Osteocyte (in vitro differentiated cells): Measurements from ENCODE around the gene CR1. TPM values are rescaled to one million over a fixed set of nuclear protein-coding genes. Genes with fewer than 3 reads are reported as not detected.

Experiments used
- DNase-seq: peaks from one replicate; pipeline ENCODE4 v3.0.0; 2021; ENCODE audit warnings: mixed read lengths; ENCODE audit not compliant: unreplicated experiment; ENCODE audit errors: extremely low spot score
- H3K27ac Mint-ChIP-seq: one replicate; pipeline ENCODE4 v1.8.0; 2021; ENCODE audit warnings: mild to moderate bottlenecking, mixed read lengths; ENCODE audit not compliant: unreplicated experiment
- H3K27me3 Mint-ChIP-seq: one replicate; pipeline ENCODE4 v1.8.0; 2021; ENCODE audit warnings: mixed read lengths; ENCODE audit not compliant: unreplicated experiment
- H3K36me3 Mint-ChIP-seq: one replicate; pipeline ENCODE4 v1.8.0; 2021; ENCODE audit warnings: mixed read lengths; ENCODE audit not compliant: unreplicated experiment
- H3K4me1 Mint-ChIP-seq: one replicate; pipeline ENCODE4 v1.8.0; 2021; ENCODE audit warnings: mixed read lengths; ENCODE audit not compliant: unreplicated experiment
- H3K4me3 Mint-ChIP-seq: one replicate; pipeline ENCODE4 v1.8.0; 2021; ENCODE audit warnings: mild to moderate bottlenecking, moderate library complexity, mixed read lengths; ENCODE audit not compliant: unreplicated experiment
- H3K9me3 Mint-ChIP-seq: one replicate; pipeline ENCODE4 v1.8.0; 2021; ENCODE audit warnings: mixed read lengths; ENCODE audit not compliant: unreplicated experiment
- CTCF ChIP-seq: fragments of 200-600 bp; sonication (generic); IDR thresholded peaks from 2 replicates; pipeline ENCODE4 v1.5.0; 2021; ENCODE audit warnings: antibody characterized with exemption, mild to moderate bottlenecking, moderate library complexity
- total RNA-seq: library from RNA; stranded (reverse); gene quantifications from 2 replicates; pipeline ENCODE4 v1.2.1, GENCODE V29; 2021

The CR1 gene
- total RNA-seq, 1 donor from 2014 or later, result not detected

GRCh38 chr1:207649210-207649753 is 153.3 kb downstream of the CR1 start:
- DNase-seq, result no peak
- Mint-ChIP-seq H3K4me1 (no peaks in the 10 kb centered on the region), H3K27me3 (peaks cover 34% of the 10 kb centered on the region), H3K4me3 (no peak overlapping the region), H3K27ac (no peak overlapping the region), H3K9me3 (no peaks in the 10 kb centered on the region), H3K36me3 (no peaks in the 10 kb centered on the region)
- TF ChIP-seq CTCF, result no peak

GRCh38 chr1:207649865-207650580 is 154.1 kb downstream of the CR1 start:
- H3K27me3 Mint-ChIP-seq, result peaks cover 33% of the 10 kb centered on the region
- H3K27ac Mint-ChIP-seq, result no peak overlapping the region
- DNase-seq, result no peak
- no peaks in the 10 kb centered on the region for H3K9me3 Mint-ChIP-seq
- H3K4me3 Mint-ChIP-seq, result no peak overlapping the region
- TF ChIP-seq CTCF, result no peak
- no peaks in the 10 kb centered on the region for H3K36me3 Mint-ChIP-seq
- H3K4me1 Mint-ChIP-seq, result no peaks in the 10 kb centered on the region

DNA sequence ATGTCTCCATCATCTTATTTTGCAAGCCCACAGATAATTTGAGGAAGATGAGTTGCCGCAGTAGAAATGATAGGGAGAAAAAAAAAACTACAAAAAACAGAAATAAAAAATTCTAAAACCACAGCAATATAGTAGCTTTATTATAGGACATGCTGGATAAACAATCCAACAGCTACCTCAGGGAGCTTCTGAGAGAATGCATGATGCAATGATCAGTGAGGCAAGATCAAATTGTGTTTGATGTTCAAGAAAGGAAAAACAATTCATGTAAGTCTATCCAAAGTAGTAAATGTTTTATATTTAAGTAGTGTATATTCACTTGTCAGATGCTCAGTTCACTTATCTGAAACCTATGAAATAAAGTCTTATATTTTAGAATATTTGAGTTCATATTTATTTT is 155.6 kb downstream of the CR1 start:
- Mint-ChIP-seq H3K4me1 (no peaks in the 10 kb centered on the region), H3K9me3 (no peaks in the 10 kb centered on the region), H3K27me3 (peaks cover 33% of the 10 kb centered on the region), H3K36me3 (no peaks in the 10 kb centered on the region), H3K27ac (no peak overlapping the region), H3K4me3 (no peak overlapping the region)
- TF ChIP-seq CTCF, result no peak
- DNase-seq, result no peak

DNA sequence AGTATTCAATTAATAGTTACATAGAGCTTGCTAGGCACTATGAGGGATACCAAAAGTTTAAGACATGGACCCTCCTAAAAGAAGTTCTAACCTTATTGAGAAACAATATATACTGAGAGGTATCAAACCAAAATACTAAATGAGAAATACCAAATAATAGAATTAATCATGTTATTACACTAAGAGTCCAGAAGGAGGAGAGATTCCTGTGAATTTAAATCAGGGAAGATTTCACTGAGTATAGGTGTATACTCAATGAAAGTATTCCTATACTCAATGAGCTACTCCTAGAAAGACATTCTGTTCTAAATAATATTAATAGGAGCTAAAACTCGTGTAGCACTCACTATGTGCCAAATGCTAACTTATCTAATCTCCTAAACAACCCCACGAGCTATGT is 158.4 kb downstream of the CR1 start:
- no peaks in the 10 kb centered on the region for H3K9me3 Mint-ChIP-seq
- no peaks in the 10 kb centered on the region for H3K4me1 Mint-ChIP-seq
- DNase-seq, result no peak
- H3K36me3 Mint-ChIP-seq, result no peaks in the 10 kb centered on the region
- TF ChIP-seq CTCF, result peak; percentile 39
- no peak overlapping the region for H3K27ac Mint-ChIP-seq
- no peak overlapping the region for H3K4me3 Mint-ChIP-seq
- H3K27me3 Mint-ChIP-seq, result peaks cover 32% of the 10 kb centered on the region

- no peak for DNase-seq
- Mint-ChIP-seq H3K4me3 (no peak overlapping the region), H3K4me1 (no peaks in the 10 kb centered on the region), H3K36me3 (no peaks in the 10 kb centered on the region), H3K27ac (no peak overlapping the region), H3K27me3 (peaks cover 12% of the 10 kb centered on the region), H3K9me3 (no peaks in the 10 kb centered on the region)
- no peak for TF ChIP-seq CTCF
Observed at GRCh38 chr1:207658408-207658807, 162.5 kb downstream of the CR1 start.
